ENCODE data around the gene CLTB. TPM values are rescaled to one million over a fixed set of nuclear protein-coding genes. Genes with fewer than 3 reads are reported as not detected.
A peak's percentile ranks its signal among the peaks of the same experiment; 100 is the strongest.

CLTB gene
- total and polyA plus RNA-seq, 2 of the 13 experiments (the other 11 are each of a cell fraction or from before 2014, with no cell fraction given) = 23.3 to 33.8 TPM

DNA sequence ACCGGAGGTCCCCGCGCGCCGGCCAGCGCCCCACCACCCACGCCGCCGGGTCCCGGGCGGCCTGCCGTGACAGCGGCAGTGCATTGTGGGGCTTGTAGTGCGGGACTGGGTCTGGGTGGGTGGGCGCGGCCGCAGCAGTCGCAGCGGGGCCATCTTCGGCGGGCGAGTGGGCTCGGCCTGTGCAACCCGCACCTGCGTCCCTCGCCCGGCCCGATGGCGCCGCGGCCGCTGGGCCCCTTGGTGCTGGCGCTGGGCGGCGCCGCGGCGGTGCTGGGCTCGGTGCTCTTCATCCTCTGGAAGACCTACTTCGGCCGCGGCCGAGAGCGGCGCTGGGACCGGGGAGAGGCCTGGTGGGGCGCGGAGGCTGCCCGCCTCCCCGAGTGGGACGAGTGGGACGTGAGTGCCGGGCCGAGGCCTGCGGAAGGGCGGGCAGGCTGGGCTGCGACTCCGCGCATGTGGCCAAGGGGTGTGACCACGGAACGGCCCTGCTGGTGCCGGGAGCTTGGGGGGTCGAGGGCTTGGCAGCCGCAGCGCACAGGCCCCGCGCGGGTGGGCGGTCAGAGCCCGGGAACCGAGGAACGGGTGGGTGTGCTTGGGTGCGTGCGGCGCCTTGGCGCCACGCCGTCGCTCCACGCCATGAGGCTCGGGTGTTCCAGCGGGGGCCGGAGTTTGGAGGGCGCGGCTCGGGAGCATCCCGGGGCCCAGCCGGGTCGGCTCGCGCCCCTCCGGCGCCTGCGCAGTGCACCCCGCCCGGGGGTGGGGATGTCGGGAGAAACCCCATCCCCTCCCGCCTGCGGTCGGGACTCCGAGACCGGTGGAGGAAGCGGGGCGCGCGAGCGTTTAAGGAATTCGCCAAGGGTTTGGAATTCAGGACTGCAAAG, 50.7 kb downstream of the CLTB start, which contains the start of gene ARL10 (continued):
- TF ChIP-seq, protein P1, sequence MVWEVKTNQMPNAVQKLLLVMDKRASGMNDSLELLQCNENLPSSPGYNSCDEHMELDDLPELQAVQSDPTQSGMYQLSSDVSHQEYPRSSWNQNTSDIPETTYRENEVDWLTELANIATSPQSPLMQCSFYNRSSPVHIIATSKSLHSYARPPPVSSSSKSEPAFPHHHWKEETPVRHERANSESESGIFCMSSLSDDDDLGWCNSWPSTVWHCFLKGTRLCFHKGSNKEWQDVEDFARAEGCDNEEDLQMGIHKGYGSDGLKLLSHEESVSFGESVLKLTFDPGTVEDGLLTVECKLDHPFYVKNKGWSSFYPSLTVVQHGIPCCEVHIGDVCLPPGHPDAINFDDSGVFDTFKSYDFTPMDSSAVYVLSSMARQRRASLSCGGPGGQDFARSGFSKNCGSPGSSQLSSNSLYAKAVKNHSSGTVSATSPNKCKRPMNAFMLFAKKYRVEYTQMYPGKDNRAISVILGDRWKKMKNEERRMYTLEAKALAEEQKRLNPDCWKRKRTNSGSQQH (CRISPR knock-in tag; IDR thresholded peaks at IDR 0.05; ENCODE audit: low read depth) = no peak
- TF ChIP-seq MZF1 (CRISPR knock-in tag; IDR thresholded peaks at IDR 0.05; ENCODE audit: borderline replicate concordance) (no peak), HOXA3 (CRISPR knock-in tag; IDR thresholded peaks at IDR 0.05) (peak; percentile 38; the same call in 1 of the 2 replicates), THAP11 (CRISPR knock-in tag; IDR thresholded peaks at IDR 0.05) (peak; percentile 91), TSC22D2 (CRISPR knock-in tag; IDR thresholded peaks at IDR 0.05; ENCODE audit: borderline replicate concordance) (no peak), HNRNPL (IDR thresholded peaks at IDR 0.05; ENCODE audit: low read depth, low read length) (no peak)

DNA sequence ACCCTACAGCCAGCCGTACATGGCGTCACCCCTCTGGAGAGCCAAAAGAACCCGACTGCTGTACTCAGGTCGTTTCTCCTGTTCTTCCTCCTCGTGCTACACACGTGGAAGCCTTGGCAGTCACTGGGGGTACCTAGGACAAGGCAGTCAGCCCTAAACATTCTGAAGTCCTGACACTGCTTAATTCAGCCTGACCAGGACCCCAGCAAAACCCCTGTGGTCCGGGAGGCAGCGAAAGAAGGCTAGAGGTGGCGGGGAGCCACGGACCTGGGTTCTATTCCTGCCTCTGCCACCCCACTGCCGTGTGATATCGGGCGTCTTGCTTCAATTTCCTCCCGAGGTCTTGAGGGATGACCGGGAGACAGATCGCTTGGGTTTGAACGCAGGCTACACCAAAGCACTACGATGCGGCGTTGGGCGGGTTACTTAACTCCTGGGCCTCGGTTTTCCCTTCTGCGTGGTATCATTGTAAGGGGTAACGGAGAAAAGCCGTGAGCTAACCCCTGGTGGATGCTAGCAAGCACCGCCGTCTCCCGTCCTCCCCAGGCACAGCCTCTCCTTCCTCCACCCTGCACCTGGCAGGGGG, 51.5 kb downstream of the CLTB start:
- H3K4me2 ChIP-seq (ENCODE audit: low read depth, low read length) = peak overlapping the region; percentile 93
- peaks cover 3 to 6% of the 10 kb centered on the region in 2 experiments; a peak in 4 of 5 replicates for H3K27me3 ChIP-seq (ENCODE audit: control insufficient read depth in 1 of 2, insufficient read depth in 2 of 2, low read length in 2 of 2)
- H3K4me3 ChIP-seq (replicated peaks in 1 of 3; ENCODE audit: insufficient read depth in 1 of 3, low read depth in 2 of 3, low read length in 3 of 3) = peak overlapping the region; percentile 30 to 64 (median 44); a peak in 5 of 6 replicates
- no peak for ATAC-seq
- in situ Hi-C loops (cut with HindIII; ENCODE audit: extremely low pct_ligation_motif_present, low pct_unique_long_range_greater_than_20kb) (no loop called here), intact Hi-C loops (cut with micrococcal nuclease; ENCODE audit: unreplicated experiment) (no loop called here)
- H3K27ac ChIP-seq (ENCODE audit: extremely low read length, insufficient read depth, low read length) = no peak overlapping the region
- peaks cover 12% of the 10 kb centered on the region for H3K79me2 ChIP-seq (ENCODE audit: insufficient read depth, low read length)
- H3K4me1 ChIP-seq (ENCODE audit: insufficient read depth, low read length) = peaks cover 57% of the 10 kb centered on the region
- BruUV-seq (replicated peaks) = no TSS peak
- FAIRE-seq = no peak
- no peak overlapping the region for H2AFZ ChIP-seq (ENCODE audit: low read length)
- H3K9me3 ChIP-seq (ENCODE audit: low read length) = no peaks in the 10 kb centered on the region
- ChIA-PET CTCF (ENCODE audit: low intra/inter-chr PET ratio, low total read pairs) (no interaction called here), POLR2A (no interaction called here)
- no peaks in the 10 kb centered on the region for H4K20me1 ChIP-seq (ENCODE audit: insufficient read depth, low read length)
- H3K36me3 ChIP-seq (replicated peaks in 1 of 2; ENCODE audit: control insufficient read depth in 1 of 2, insufficient read depth in 2 of 2, low read length in 2 of 2) = no peaks in the 10 kb centered on the region
- no peak overlapping the region; the same call in 1 of the 2 replicates for H3K9ac ChIP-seq (ENCODE audit: insufficient read depth, low read depth, low read length)
- 30% methylated on average over 22 of the region's 28 CpGs for WGBS (ENCODE audit: low lambda C conversion rate)
- DNase-seq (ENCODE audit: low spot score) = no peak
- no peak for TF ChIP-seq ZSCAN9 (CRISPR knock-in tag; IDR thresholded peaks at IDR 0.05; ENCODE audit: borderline replicate concordance)
- TF ChIP-seq AHR (CRISPR knock-in tag; IDR thresholded peaks at IDR 0.05) = 0 out of 2 replicates have a peak, but pooled peaks have one; percentile 19
- no peak for TF ChIP-seq EP300 (IDR thresholded peaks at IDR 0.05; ENCODE audit: low read depth in 2 of 2, low read length in 2 of 2)
- TF ChIP-seq EP300 (CRISPR knock-in tag; IDR thresholded peaks at IDR 0.05; ENCODE audit: borderline replicate concordance) = no peak
- no peak for TF ChIP-seq PHF8 (CRISPR knock-in tag; IDR thresholded peaks at IDR 0.05)
- no peak for TF ChIP-seq IKZF1 (IDR thresholded peaks at IDR 0.05)
- TF ChIP-seq NRL (CRISPR knock-in tag; IDR thresholded peaks at IDR 0.05; ENCODE audit: borderline replicate concordance) = no peak
- TF ChIP-seq, protein P2, sequence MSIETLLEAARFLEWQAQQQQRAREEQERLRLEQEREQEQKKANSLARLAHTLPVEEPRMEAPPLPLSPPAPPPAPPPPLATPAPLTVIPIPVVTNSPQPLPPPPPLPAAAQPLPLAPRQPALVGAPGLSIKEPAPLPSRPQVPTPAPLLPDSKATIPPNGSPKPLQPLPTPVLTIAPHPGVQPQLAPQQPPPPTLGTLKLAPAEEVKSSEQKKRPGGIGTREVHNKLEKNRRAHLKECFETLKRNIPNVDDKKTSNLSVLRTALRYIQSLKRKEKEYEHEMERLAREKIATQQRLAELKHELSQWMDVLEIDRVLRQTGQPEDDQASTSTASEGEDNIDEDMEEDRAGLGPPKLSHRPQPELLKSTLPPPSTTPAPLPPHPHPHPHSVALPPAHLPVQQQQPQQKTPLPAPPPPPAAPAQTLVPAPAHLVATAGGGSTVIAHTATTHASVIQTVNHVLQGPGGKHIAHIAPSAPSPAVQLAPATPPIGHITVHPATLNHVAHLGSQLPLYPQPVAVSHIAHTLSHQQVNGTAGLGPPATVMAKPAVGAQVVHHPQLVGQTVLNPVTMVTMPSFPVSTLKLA (IDR thresholded peaks at IDR 0.05) = 0 out of 2 replicates have a peak, but pooled peaks have one; percentile 7
- TF ChIP-seq HOXD1 (CRISPR knock-in tag; IDR thresholded peaks at IDR 0.05) = no peak
- no peak for TF ChIP-seq ATF7 (IDR thresholded peaks at IDR 0.05)
- no peak for TF ChIP-seq ATF7 (CRISPR knock-in tag; IDR thresholded peaks at IDR 0.05)
- TF ChIP-seq, protein P3, sequence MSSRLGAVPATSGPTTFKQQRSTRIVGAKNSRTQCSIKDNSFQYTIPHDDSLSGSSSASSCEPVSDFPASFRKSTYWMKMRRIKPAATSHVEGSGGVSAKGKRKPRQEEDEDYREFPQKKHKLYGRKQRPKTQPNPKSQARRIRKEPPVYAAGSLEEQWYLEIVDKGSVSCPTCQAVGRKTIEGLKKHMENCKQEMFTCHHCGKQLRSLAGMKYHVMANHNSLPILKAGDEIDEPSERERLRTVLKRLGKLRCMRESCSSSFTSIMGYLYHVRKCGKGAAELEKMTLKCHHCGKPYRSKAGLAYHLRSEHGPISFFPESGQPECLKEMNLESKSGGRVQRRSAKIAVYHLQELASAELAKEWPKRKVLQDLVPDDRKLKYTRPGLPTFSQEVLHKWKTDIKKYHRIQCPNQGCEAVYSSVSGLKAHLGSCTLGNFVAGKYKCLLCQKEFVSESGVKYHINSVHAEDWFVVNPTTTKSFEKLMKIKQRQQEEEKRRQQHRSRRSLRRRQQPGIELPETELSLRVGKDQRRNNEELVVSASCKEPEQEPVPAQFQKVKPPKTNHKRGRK (CRISPR knock-in tag; IDR thresholded peaks at IDR 0.05) = no peak

All from HepG2 (cell line).